NCI-H1930 (cell line): ENCODE measurements around the gene MICAL3.

ENCODE experiments used
- DNase-seq, 2 experiments: peaks; one replicate each; lab custom pipeline; 2025; lab: John Stamatoyannopoulos, UW

Gene MICAL3

DNA sequence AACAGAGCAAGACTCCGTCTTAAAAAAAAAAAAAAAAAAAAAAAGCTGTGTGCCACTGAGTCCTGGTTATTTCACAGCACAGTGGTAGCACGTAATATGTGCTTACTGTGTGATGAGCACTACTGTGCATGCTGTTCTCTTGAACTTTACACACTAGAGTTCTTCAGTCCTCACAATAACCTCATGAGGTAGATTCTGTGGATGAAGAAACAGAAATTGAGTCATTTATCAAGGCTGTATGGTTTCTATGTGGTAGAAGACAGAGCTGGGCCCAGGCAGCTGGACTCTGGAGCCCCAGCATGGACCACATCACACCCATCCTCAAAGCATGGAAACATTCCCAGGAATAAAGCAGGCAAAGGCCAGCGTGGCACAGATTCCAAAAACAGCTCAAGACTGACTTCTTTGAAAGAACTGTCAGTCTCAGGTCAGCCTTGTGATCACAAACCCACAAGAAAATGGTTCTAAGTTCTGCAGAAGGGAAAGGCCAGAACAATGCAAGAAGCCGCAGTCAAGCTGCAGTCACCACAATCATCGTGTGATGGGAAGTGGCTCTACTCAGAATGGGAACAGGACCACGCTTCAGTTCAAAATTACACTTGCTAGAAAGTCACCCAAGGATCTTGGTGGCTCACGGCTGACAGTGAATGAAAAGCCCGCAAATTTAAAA, 49.5 kb downstream of the MICAL3 start:
- no peak for DNase-seq

DNA sequence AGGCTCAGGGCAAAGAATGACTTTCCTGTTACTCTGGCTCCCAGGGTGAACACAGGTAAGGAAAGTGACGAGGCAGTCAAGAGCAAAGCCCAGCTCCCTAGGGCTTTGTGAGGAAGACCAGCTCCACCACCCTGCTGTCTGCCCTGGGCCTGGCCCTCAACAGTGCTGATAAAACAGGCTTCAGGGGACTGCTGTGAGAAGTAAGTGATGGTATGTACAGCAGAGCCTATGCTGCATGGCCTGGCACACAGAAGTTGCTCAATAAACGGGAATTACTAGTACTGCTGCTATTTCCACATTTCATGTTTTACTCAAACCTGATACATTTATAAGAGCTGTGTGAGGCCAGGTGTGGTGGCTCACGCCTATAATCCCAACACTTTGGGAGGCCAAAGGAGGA, 50.3 kb downstream of the MICAL3 start:
- DNase-seq: no peak

- no peak for DNase-seq
Observed at GRCh38 chr22:17973217-17973616, 51.1 kb downstream of the MICAL3 start.

- no peak for DNase-seq
Observed at GRCh38 chr22:17972385-17973191, 51.8 kb downstream of the MICAL3 start.

DNA sequence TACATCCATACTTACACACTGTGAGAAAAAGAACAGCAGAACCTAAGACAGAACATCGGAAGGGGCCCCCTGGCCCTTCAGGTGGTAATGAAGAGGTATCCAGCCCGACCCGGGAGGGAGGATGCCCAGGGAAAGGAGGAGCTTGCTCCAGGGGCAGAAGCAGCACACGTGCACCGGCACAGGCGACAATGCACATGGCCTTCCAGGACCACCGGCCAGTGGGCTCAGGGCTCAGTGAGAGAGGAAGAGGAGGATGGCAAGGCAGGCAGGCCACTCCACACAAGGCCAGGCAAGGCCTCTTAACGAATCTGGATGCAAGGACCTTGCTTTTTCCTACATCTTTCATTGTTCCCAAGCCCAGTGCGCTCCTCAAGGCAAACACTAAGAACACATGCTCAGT, 52.6 kb downstream of the MICAL3 start:
- no peak for DNase-seq

DNA sequence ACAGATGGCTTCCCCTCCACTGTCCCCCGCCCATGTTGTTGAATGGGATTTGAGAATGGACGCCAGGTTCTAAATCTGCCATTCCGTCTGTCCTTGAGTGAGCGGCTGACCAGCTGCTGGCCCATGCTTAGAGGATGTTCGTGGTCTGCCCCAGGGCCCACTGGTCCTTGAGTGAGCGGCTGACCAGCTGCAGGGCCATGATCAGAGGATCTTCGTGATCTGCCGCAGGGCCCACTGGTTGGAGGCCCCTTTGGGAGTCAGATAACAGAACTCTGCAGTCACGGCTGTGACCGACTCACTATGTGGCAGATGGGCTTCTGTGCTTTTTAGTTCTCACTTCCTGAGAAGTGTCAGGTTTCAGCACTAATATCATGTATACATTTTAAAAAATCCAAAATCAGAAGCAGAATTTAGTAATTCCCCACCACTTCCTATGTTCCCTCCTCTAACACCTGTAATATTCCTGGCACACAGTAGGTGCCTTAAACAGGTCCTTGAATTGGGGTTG, 54.1 kb downstream of the MICAL3 start:
- no peak for DNase-seq

- DNase-seq: no peak
Observed at GRCh38 chr22:17969701-17970113, 54.7 kb downstream of the MICAL3 start.

DNA sequence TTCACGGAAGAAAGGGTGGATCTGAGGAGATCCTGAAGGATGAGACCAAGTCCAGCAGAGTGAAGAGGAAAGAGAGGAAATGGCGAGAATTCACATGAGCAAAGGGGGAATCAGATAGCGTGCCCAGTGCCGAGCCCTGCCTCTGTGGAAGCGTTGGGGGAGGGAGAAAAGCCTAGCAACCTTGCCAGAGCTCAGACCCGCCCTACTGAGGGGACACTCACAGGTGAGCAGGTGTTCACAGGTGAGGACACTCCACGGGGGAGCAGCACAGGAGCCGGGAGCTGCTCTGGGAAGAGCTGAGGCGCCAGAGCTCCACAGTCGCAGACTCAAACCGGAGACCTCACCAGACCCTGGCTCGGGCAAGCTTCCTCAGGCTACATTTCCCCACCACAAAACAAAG, 56.2 kb downstream of the MICAL3 start:
- DNase-seq: no peak

DNA sequence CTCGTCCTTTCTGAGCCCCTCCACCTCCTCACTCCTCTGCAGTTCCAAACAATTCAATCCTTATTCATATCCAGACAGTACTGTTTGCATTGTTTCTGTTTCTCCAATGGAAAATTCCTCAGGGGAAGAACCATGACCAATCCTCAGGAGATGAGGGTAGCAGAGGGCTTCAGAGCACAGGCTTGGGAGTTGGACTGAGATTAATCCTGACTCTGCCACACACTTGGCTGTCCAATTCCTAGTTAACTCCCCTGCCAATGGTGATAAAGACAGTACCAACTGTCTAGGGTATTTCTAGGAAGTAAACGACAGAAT, 58.0 kb downstream of the MICAL3 start:
- no peak for DNase-seq

DNA sequence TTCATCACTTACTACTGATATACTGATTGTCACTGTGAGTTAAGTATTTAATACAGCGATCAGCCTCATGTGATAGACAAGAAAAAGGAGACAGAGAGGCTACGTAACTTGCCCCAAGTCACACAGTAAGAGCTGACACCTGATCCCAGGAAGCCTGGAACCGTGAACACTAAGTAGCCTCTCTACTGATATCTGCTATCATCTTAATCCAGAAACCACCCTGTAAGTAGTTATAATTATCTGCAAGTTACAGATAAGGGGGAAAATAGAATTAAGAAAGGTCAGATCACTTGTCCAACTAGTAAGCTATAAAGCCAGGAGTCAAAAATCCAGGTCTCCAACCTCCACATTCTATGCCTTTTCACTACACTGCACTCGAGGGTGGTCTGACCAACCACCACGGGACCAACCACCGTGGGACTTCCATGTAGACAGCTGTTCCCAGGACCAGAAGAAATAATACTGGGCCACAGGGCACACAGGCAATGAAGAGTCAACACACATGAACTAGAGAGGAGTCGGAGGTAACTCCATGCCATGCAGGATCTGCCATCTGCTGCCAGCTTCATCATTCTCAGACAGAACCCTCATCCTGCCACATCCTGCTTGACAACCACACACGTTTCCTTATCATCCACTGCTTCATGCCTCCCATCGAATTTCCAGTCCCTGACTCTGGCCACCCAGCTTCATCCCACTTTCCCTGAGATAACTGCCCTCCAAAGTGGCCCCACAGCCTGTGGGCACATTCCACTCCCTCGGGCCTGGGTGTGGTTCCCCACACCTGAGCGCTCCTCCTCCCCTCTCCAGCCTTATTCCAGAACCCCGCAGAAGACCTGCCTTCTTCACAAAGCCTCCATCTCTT, 58.6 kb downstream of the MICAL3 start:
- DNase-seq: no peak

- DNase-seq: no peak
Observed at GRCh38 chr22:17964643-17965042, 59.7 kb downstream of the MICAL3 start.

DNA sequence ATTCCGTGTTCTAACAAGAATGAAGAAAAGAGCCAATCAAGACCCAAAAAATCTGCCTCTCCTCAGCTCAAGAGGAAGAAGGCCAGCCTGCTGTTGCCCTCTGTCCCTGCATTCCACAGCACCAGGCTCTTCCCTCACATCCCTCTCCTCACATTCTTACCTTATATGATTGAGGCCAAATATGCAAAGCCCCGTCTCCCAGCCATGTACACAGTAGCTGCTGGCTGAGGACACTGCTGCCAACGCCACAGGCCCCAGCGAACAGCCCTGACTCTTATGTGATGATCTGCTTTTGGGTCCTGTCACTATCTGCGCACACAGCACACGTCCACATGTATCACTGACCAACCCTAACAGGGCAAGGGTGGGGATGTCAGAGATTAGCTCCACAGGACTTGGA, 60.2 kb downstream of the MICAL3 start:
- DNase-seq: no peak

DNA sequence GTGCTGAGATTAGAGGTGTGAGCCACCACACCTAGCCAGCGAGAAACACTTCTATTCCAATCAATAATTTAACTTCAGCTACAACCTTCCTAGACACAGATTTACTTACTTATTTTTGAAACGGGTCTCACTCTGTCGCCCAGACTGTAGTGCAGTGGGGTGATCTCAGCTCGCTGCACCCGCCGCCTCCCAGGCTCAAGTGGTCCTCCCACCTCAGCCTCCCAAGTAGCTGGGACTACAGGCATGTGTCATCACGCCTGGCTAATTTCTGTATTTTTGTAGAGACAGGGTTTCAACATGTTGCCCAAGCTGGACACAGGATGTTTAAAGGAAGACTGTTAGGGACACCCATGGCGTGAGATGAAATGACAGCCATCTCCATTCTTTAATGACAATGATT, 61.3 kb downstream of the MICAL3 start:
- DNase-seq: no peak

DNA sequence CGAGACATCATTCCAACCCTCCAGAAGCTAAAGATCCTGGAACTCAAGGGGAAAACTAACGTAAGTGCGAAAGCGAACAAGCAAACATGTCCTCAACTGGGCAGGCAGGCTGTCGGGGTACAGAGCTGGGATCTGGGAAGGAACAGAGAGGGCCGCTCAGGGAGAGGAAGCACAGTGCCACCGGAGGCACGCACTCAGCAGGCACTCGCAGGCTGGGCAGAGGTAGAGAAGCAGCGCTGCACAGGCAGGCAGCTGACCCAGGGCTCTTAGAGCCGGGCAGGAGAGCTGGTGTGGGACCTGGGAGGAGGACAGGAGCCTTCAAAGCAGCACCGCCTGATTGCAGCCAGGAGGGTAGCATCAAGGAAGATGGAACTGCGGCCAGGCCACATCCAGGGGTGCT, 62.2 kb downstream of the MICAL3 start:
- DNase-seq: no peak

GRCh38 chr22:17961446-17961729, 63.0 kb downstream of the MICAL3 start:
- no peak for DNase-seq

DNA sequence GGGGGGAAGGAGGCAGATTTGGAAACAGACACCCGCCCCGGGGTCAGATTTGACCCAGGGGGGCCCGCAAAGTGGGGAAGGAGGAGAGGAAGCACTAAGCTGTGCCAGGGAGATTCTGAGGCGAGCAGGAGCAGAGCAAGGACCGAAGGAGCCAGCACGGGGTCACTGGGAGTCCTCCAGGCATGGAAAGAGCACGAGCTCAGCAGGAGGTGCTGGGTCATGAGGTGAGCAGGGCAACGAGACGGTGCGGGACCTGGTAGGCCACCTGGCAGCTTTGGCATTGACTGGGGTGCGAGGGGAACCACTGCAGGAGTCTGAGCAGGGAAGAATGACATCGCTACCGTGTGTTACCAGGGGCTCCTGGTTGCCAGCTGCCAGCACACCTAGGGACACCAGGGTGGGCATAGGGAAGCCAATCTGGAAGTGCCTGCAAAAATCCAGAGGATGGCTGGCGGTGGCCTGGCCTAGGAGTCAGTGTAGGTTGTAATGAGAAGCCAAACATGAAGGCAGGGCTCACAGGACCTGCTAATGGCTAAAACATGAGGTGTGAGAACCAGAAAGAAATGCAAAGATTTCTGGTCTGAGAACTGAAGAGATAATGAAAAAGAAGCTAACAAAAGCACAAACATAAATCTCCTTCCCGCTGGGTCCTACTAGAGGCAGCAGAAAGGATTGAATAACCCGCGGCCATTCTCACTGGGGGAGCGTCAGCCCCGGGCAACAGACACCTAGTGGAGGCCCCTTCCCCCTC, 63.5 kb downstream of the MICAL3 start:
- DNase-seq: no peak

DNA sequence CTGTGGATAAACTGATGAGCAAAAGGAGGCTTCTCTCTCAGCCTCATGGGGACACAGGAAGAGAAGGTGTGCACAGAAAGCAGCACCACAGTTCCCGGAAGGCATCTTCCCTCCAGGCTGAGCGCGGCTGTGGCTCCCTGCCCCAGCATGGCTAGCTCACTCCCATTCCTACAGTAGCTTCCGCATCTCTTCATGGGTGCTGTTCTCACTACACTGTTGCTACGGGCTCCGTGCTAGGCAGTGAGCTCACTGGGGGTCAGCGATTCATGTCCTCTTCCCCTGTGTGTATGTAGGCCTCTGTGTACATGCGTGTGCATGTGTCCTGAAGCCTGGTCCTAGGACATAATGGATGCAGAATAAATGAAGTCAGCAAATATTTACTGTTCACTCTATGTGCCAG, 64.3 kb downstream of the MICAL3 start:
- no peak for DNase-seq

GRCh38 chr22:17958166-17958565, 66.2 kb downstream of the MICAL3 start:
- DNase-seq: no peak

DNA sequence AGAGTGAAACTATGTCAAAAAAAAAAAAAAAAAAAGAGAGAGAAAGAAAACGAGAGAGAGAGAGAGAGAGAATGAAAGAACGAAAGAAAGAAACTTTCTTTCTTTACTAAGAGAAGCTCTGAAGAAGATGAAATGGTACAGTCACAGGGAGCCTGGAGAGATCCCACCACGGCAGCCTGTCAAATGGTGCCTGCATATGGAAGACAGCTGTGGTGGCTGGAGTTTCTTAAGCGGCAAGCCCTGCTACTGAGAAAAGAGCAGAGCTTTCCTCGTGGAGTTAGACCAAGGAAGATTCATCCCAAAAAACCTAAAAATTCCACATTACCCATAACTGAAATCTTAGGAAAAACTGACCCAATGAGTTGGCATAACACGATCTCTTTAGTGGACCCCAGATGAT, 66.7 kb downstream of the MICAL3 start:
- DNase-seq: no peak

DNA sequence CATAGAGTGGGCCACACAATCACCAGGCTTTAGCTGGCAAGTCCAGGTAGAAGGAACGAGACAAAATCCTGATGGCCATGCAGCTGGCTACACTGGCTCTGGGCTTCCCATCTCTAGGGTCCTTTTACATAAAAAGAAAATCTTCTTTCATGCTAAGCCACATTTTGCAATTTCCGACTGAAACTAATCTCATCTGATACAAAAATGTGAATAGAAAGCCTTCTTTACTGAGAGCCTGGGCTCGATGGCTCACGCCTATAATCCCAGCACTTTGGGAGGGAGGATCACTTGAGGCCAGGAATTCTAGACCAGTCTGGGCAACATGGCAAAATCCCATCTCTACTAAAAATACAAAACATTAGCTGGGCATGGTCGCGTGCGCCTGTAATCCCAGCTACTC, 67.2 kb downstream of the MICAL3 start:
- DNase-seq: no peak

DNA sequence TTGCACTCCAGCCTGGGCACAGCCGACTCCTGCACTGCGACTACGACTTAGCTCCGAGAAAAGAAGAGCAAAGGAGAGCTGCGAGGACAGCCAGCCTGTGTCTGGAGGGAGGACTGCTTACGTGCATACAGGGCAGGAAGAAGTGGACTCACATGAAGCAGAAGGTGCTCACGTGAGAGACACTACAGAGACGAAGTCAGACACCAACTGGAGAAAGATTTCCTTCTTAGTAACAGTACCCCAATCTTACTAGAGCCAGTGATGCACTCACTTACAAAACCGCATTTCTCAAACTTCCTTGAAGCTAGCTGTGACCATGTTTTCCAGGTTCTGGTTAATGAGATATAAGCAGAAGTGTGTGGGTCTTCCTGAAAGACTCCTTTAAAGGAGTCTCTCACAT, 67.7 kb downstream of the MICAL3 start:
- DNase-seq: no peak
